GM12878 (cell line): ENCODE data around the gene WDR91. TPM values are rescaled to one million over a fixed set of nuclear protein-coding genes. Genes with fewer than 3 reads are reported as not detected.
A peak's percentile ranks its signal among the peaks of the same experiment; 100 is the strongest.

Experiments
- ATAC-seq: fragments of 200-7000 bp; cut with Tn5 transposase; 3 replicates; pipeline ENCODE4 v1.9.1; 2020; ENCODE audit warnings: mild to moderate bottlenecking, moderate library complexity
- BruUV-seq: library from RNA; stranded (reverse); fragments of 400-500 nt; replicated peaks from 2 replicates; lab custom pipeline; 2021; lab: Mats Ljungman, UMichigan
- CTCF ChIA-PET: fragments of 300-600 bp; sonication (Branson Sonifier 250); formaldehyde crosslinking; extraction: SDS; loops from one replicate; lab custom pipeline; 2021; ENCODE audit warnings: inconsistent platforms; lab: Yijun Ruan, JAX
- POLR2A ChIA-PET: fragments of 350-600 bp; formaldehyde crosslinking; extraction: SDS; loops from one replicate; lab custom pipeline; 2021; ENCODE audit warnings: inconsistent platforms; lab: Charles Lee
- RAD21 ChIA-PET: fragments of 300-600 bp; sonication (Branson Sonifier 250); formaldehyde crosslinking; loops from one replicate; lab custom pipeline; 2023; ENCODE audit warnings: antibody characterized with exemption; ENCODE audit not compliant: unreplicated experiment; lab: Charles Lee
- SMC1A ChIA-PET: fragments of 300-600 bp; sonication (Branson Sonifier 250); formaldehyde crosslinking; loops from one replicate; lab custom pipeline; 2023; ENCODE audit not compliant: unreplicated experiment, uncharacterized antibody; lab: Charles Lee
- DNase-seq: peaks from one replicate; pipeline ENCODE4 v3.0.0-alpha.2; 2011; ENCODE audit warnings: low read depth, low spot score
- FAIRE-seq: peaks from 3 replicates; lab custom pipeline; 2011; peaks lifted over from hg19 to GRCh38; lab: Jason Lieb, UNC
- H2AFZ ChIP-seq: 2 replicates; pipeline ENCODE4 v1.6.0; 2011; ENCODE audit warnings: low read depth, low read length, control low read depth; ENCODE audit not compliant: control insufficient read depth
- H3K27ac ChIP-seq: 2 replicates; pipeline ENCODE4 v1.5.1; 2011; ENCODE audit warnings: control low read depth; ENCODE audit not compliant: control insufficient read depth, insufficient read depth
- H3K27me3 ChIP-seq, 2 experiments: replicated peaks in 1 of 2; 2 replicates each; pipeline versions ENCODE4 v1.6.0 to v1.6.1; 2011; ENCODE audit warnings: low read length in 1 of 2; ENCODE audit not compliant: control insufficient read depth in 2 of 2, insufficient read depth in 2 of 2
- H3K36me3 ChIP-seq, 2 experiments: 2 replicates each; pipeline ENCODE4 v1.5.1; 2011; ENCODE audit warnings: low read length in 1 of 2; ENCODE audit not compliant: control insufficient read depth in 2 of 2, insufficient read depth in 2 of 2
- H3K4me1 ChIP-seq: 2 replicates; pipeline ENCODE4 v1.6.1; 2011; ENCODE audit warnings: mild to moderate bottlenecking, low read length, moderate library complexity, mixed read lengths; ENCODE audit not compliant: control insufficient read depth, insufficient read depth
- H3K4me2 ChIP-seq: 2 replicates; pipeline ENCODE4 v1.6.0; 2011; ENCODE audit warnings: control low read depth; ENCODE audit not compliant: control insufficient read depth, insufficient read depth
- H3K4me3 ChIP-seq: fragments of 200-600 bp; sonication (generic); 2 replicates; pipeline ENCODE4 v1.5.1; 2016
- H3K79me2 ChIP-seq: 2 replicates; pipeline ENCODE4 v1.6.0; 2011; ENCODE audit warnings: low read length; ENCODE audit not compliant: control insufficient read depth, insufficient read depth
- H3K9ac ChIP-seq: 2 replicates; pipeline ENCODE4 v1.8.0; 2011; ENCODE audit warnings: low read length, control low read depth, mixed read lengths; ENCODE audit not compliant: control insufficient read depth, insufficient read depth
- H3K9me3 ChIP-seq: replicated peaks from 3 replicates; pipeline ENCODE4 v1.5.1; 2011; ENCODE audit warnings: mild to moderate bottlenecking, low read length; ENCODE audit not compliant: control insufficient read depth, insufficient read depth
- H4K20me1 ChIP-seq: 2 replicates; pipeline ENCODE4 v1.6.0; 2011; ENCODE audit not compliant: control insufficient read depth, insufficient read depth
- DPF2 ChIP-seq: fragments of 450-650 bp; IDR thresholded peaks from 2 replicates; pipeline ENCODE4 v1.6.1; 2017; ENCODE audit warnings: mild to moderate bottlenecking
- POLR2A ChIP-seq: IDR thresholded peaks from 2 replicates; pipeline ENCODE4 v1.6.1; 2011; ENCODE audit warnings: low read depth, mild to moderate bottlenecking, low read length
- POLR2AphosphoS2 ChIP-seq: IDR thresholded peaks from 2 replicates; pipeline ENCODE4 v1.6.1; 2011; ENCODE audit warnings: low read depth, mild to moderate bottlenecking, low read length, improper control_type of control experiment, moderate library complexity
- POLR2AphosphoS5 ChIP-seq: IDR thresholded peaks from 2 replicates; pipeline ENCODE4 v1.6.1; 2011; ENCODE audit warnings: mild to moderate bottlenecking, low read length, inconsistent platforms
- RAD51 ChIP-seq: fragments of 450-650 bp; IDR thresholded peaks from 2 replicates; pipeline ENCODE4 v1.6.1; 2016; ENCODE audit warnings: moderate library complexity, mild to moderate bottlenecking, inconsistent platforms
- RFX5 ChIP-seq: IDR thresholded peaks from 2 replicates; pipeline ENCODE4 v1.6.1; 2011; ENCODE audit warnings: low read depth, low read length, improper control_type of control experiment
- SPI1 ChIP-seq: IDR thresholded peaks from 2 replicates; pipeline ENCODE4 v1.6.1; 2011; ENCODE audit warnings: low read depth, mild to moderate bottlenecking, low read length, moderate library complexity, borderline replicate concordance; ENCODE audit not compliant: insufficient read depth
- WGBS: methylation state at CpG from one replicate; pipeline ENCODE4 v1.1.6; 2016; ENCODE audit warnings: low lambda C conversion rate; ENCODE audit not compliant: insufficient replicate concordance, insufficient coverage; ENCODE audit errors: missing lambda C conversion rate; 5-methylcytosine and 5-hydroxymethylcytosine counted together
- in situ Hi-C: fragments of 300-500 bp; cut with MboI; formaldehyde crosslinking; loops from 9 replicates; pipeline ENCODE4 v1.14.3; 2018; ENCODE audit warnings: mixed read lengths
- intact Hi-C: fragments of 100-400 bp; cut with micrococcal nuclease; formaldehyde crosslinking; loops from one replicate; pipeline ENCODE4 v1.14.2; 2022; ENCODE audit not compliant: unreplicated experiment
- polyA plus RNA-seq, 11 experiments: library from polyadenylated mRNA; depleted of rRNA in 4 of 11; unstranded in 6 of 11; stranded (reverse) in 5 of 11; fragments of >200 nt; fragmentation: Nextera tagmentation in 4 of 11; fragmentation: Illumina TruSeq in 1 of 11; extraction: Ambion mirVana in 4 of 11; extraction: Trizol in 1 of 11; gene quantifications; 1 replicate in 1 of 11; 2 replicates in 10 of 11; pipeline versions ENCODE4 v1.2.1 to v1.2.3, GENCODE V29; 2011 to 2016; ENCODE audit warnings: inconsistent platforms in 2 of 11, missing spikeins in 2 of 11, low read depth in 1 of 11
- total RNA-seq, 4 experiments: library from RNA; depleted of rRNA in 3 of 4; stranded (reverse); fragments of >200 nt in 3 of 4; fragmentation: Illumina TruSeq in 1 of 4; extraction: Trizol in 1 of 4; gene quantifications; 2 replicates each; pipeline versions ENCODE4 v1.2.1 to v1.2.3, GENCODE V29; 2013 to 2021
- TF ChIP-seq, protein P1 (sequence below): fragments of 450-650 bp; IDR thresholded peaks from 2 replicates; pipeline ENCODE4 v1.6.1; 2014; ENCODE audit warnings: mild to moderate bottlenecking

WDR91 gene
- total and polyA plus RNA-seq, 10 of the 15 experiments (the other 5 are each of a cell fraction or from before 2014, with no cell fraction given), result 7.6 to 83.3 (median 16.5) TPM

DNA sequence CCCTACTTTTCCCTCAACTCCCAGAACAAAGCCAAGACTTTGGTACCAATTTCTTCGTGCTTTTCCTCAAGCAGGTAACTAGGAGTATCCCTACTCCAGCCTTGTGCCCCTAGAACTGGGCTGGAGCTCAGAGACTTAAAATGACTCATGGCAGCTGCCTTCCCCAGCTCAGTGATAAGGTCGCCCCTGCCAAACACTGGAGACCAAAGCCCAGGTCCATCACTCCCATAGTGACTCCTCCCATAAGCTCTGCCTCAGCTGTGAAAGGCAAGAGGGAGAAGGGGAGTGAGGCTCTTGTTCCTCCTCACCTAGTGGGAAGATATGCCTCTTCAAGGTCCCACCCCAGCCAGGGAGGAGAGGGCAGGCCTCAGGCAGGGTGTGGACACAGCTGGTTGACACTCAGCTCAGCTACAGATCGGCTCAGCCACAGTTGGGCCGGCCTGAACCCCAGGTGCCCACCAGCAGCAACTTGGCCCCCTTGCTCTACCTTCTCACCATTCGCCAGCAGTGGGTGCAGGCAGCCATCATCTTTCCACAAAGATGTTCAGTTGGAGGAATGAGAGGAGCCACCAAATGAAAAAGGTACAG lies 27.0 kb downstream of the WDR91 start:
- Histone ChIP-seq H3K36me3 (peaks cover 24 to 53% of the 10 kb centered on the region in 2 experiments), H3K4me1 (peaks cover 31% of the 10 kb centered on the region), H3K27me3 (no peaks in the 10 kb centered on the region), H3K9ac (no peak overlapping the region), H4K20me1 (no peaks in the 10 kb centered on the region), H3K27ac (no peak overlapping the region)
- DNase-seq, result no peak
- WGBS, result 95% methylated on average over 5 of the region's 5 CpGs
- ChIA-PET RAD21 (interaction anchor here (0.7 to 8.4 kb wide), 2 partner anchors 11 to 196 kb away, joined by 3 to 146 read pairs; partner anchors contain the start of gene CYREN), POLR2A (interaction anchor here (9.3 to 9.9 kb wide), 2 partner anchors 11 to 22 kb away, joined by 155 to 299 read pairs; partner anchors contain the start of genes CYREN and WDR91), CTCF (interaction anchor here (8.5 to 10.2 kb wide), 2 partner anchors 12 to 22 kb away, joined by 108 to 135 read pairs; partner anchors contain the start of genes CYREN and WDR91)
- no peak for ATAC-seq
- in situ Hi-C loops, result no loop called here
- intact Hi-C loops, result no loop called here
- BruUV-seq, result no TSS peak
- FAIRE-seq, result no peak
- no peak for TF ChIP-seq DPF2
- no peak for TF ChIP-seq RFX5
- TF ChIP-seq POLR2AphosphoS2, result 0 out of 2 replicates have a peak, but pooled peaks have one; percentile 29
- TF ChIP-seq POLR2A, result 0 out of 2 replicates have a peak, but pooled peaks have one; percentile 41
- TF ChIP-seq RAD51, result no peak
- peak; percentile 47; the same call in 1 of the 2 replicates for TF ChIP-seq POLR2AphosphoS5
- TF ChIP-seq, all 136 proteins: peak for 3
- Histone ChIP-seq H3K4me2 (no peak overlapping the region), H3K4me3 (no peak overlapping the region), H3K9me3 (peaks cover 31% of the 10 kb centered on the region), H2AFZ (no peak overlapping the region), H3K79me2 (peaks cover 34% of the 10 kb centered on the region)
- SMC1A ChIA-PET, result interaction anchor here (1.1 to 9.3 kb wide), 3 partner anchors 10 to 22 kb away, joined by 3 to 251 read pairs (median 135); partner anchors contain the start of genes CYREN and WDR91

DNA sequence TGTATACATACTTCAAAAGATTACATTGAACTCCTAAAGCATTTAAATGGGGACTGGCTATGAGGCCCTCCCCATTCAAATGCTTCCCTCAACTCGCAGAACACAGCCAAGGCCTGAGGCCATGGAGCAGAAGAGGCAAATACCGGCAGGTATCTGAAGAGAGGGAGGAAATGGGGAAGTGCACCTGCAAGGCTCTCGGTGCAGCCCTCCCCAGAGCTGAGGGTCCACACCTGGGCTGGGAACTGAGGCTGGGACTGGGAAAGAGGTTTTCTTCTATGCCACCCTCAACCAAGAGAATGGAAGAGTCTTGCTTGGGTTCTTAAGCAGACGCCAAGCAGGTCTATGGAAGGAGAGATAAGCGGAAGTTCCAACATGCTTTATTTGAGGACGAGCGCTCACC lies 27.8 kb downstream of the WDR91 start:
- no peaks in the 10 kb centered on the region for H4K20me1 ChIP-seq
- CTCF ChIA-PET, result interaction anchor here (10.2 kb wide), 1 partner anchor 11 kb away, joined by 135 read pairs; the partner anchor contains the start of gene CYREN
- DNase-seq, result no peak
- FAIRE-seq, result no peak
- peaks cover 30% of the 10 kb centered on the region for H3K79me2 ChIP-seq
- no peak for ATAC-seq
- H2AFZ ChIP-seq, result no peak overlapping the region
- RAD21 ChIA-PET, result interaction anchor here (8.4 kb wide), 1 partner anchor 10 kb away, joined by 146 read pairs; the partner anchor contains the start of gene CYREN
- peaks cover 24 to 53% of the 10 kb centered on the region in 2 experiments for H3K36me3 ChIP-seq
- peaks cover 34% of the 10 kb centered on the region for H3K9me3 ChIP-seq
- H3K4me2 ChIP-seq, result no peak overlapping the region
- peaks cover 22% of the 10 kb centered on the region for H3K4me1 ChIP-seq
- POLR2A ChIA-PET, result interaction anchor here (0.8 to 9.9 kb wide), 3 partner anchors 10 to 23 kb away, joined by 3 to 299 read pairs (median 155); partner anchors contain the start of genes CYREN and WDR91
- BruUV-seq, result no TSS peak
- no peak overlapping the region for H3K4me3 ChIP-seq
- H3K27ac ChIP-seq, result no peak overlapping the region
- SMC1A ChIA-PET, result interaction anchor here (9.3 kb wide), 1 partner anchor 9 kb away, joined by 135 read pairs; the partner anchor contains the start of gene CYREN
- TF ChIP-seq, protein P1, sequence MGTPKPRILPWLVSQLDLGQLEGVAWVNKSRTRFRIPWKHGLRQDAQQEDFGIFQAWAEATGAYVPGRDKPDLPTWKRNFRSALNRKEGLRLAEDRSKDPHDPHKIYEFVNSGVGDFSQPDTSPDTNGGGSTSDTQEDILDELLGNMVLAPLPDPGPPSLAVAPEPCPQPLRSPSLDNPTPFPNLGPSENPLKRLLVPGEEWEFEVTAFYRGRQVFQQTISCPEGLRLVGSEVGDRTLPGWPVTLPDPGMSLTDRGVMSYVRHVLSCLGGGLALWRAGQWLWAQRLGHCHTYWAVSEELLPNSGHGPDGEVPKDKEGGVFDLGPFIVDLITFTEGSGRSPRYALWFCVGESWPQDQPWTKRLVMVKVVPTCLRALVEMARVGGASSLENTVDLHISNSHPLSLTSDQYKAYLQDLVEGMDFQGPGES, result no peak
- peak; percentile 43; the same call in 1 of the 2 replicates for TF ChIP-seq SPI1
- TF ChIP-seq POLR2AphosphoS2, result peak; percentile 19; the same call in 1 of the 2 replicates
- intact Hi-C loops, result no loop called here
- WGBS, result 82% methylated on average over 7 of the region's 7 CpGs
- in situ Hi-C loops, result no loop called here
- no peaks in the 10 kb centered on the region for H3K27me3 ChIP-seq
- no peak overlapping the region for H3K9ac ChIP-seq
